ENCODE results near the gene CDC16. TPM values are rescaled to one million over a fixed set of nuclear protein-coding genes. Genes with fewer than 3 reads are reported as not detected.
"Not testable (repeated sequence)": the region's sequence is repeated elsewhere in the genome, so short reads cannot be mapped to it uniquely, and the experiment has no call there.

The CDC16 gene
- total and polyA plus RNA-seq, 9 donors = 50.4 to 82.2 (median 67.9) TPM

DNA sequence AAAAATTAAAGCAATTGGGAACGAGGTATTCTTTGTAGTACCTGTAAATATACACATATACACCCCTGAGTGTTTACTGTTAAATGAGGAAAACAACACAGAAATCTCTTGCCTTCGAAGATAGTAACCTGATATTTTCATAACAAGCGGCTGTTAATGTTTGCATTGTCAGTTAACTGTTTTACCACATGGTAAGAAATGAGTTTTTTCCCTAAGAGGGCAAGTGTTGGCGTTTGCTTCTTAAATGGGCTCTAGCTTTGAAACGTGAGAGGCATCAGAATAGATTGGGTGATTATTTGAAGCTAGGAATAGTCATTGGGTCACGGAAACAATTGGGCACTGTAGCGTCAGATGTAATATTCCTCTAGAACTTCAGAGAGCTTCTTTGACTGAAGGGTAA, 24.7 kb downstream of the CDC16 start:
- Histone ChIP-seq H3K9me3 (replicated peaks; ENCODE audit: control insufficient read depth, low read depth, low read length) (no peaks in the 10 kb centered on the region), H3K4me1 (ENCODE audit: control insufficient read depth, insufficient read depth, low read length) (no peaks in the 10 kb centered on the region), H3K4me3 (ENCODE audit: low read length) (no peak overlapping the region), H3K36me3 (ENCODE audit: control insufficient read depth, insufficient read depth, low read length) (peaks cover 68% of the 10 kb centered on the region), H3K27me3 (ENCODE audit: control insufficient read depth, insufficient read depth, low read length) (no peaks in the 10 kb centered on the region), H3K27ac (ENCODE audit: low read length) (no peak overlapping the region)
- 78% methylated on average over 4 of the region's 7 CpGs for WGBS (ENCODE audit: insufficient coverage)
- DNase-seq = no peak

DNA sequence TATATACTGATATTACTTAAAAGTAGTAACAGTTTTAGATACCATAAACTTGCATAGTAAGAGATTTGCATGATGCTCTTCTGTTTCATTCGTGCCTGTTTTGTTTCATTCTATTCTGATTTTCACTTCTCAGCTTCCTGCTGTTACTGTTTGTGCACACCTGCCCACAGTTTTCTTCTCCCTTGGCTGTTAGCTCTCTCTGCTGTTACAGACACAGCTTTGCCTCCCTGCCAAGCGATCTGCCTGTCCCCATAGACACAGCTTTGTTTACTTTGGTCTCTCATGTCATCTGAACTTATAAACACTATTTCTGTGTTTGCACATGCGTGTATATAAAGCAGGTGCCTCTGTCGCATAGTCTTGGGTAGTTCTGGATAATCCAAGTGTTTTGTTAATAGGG, 25.3 kb downstream of the CDC16 start:
- H3K4me1 ChIP-seq (ENCODE audit: control insufficient read depth, insufficient read depth, low read length) = no peaks in the 10 kb centered on the region
- no peaks in the 10 kb centered on the region for H3K27me3 ChIP-seq (ENCODE audit: control insufficient read depth, insufficient read depth, low read length)
- H3K9me3 ChIP-seq (replicated peaks; ENCODE audit: control insufficient read depth, low read depth, low read length) = no peaks in the 10 kb centered on the region
- H3K36me3 ChIP-seq (ENCODE audit: control insufficient read depth, insufficient read depth, low read length) = peaks cover 71% of the 10 kb centered on the region
- no peak overlapping the region for H3K4me3 ChIP-seq (ENCODE audit: low read length)
- DNase-seq = no peak
- WGBS (ENCODE audit: insufficient coverage) = 71% methylated on average over 3 of the region's 4 CpGs
- no peak overlapping the region for H3K27ac ChIP-seq (ENCODE audit: low read length)

DNA sequence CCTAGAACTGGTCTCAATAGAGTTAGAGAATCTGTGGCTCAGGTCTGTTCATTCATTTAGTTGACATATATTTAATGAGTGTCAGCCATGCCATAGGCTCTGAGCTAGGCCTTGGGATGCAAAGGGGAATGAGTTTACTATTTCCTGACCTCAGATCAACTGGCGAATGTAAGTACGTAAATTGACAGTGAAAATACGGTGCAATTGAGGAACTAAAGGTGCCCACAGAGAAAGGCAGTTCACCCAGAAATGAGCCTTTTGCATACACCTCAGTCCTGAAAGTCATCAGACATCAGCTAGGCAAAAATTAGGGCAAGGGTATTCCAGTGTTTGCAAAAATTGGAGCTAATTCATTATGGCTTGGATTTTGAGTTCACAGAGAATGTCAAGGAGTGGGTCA, 26.1 kb downstream of the CDC16 start:
- no peak for DNase-seq
- Histone ChIP-seq H3K27me3 (ENCODE audit: control insufficient read depth, insufficient read depth, low read length) (no peaks in the 10 kb centered on the region), H3K4me3 (ENCODE audit: low read length) (no peak overlapping the region), H3K4me1 (ENCODE audit: control insufficient read depth, insufficient read depth, low read length) (no peaks in the 10 kb centered on the region), H3K27ac (ENCODE audit: low read length) (no peak overlapping the region), H3K36me3 (ENCODE audit: control insufficient read depth, insufficient read depth, low read length) (peaks cover 70% of the 10 kb centered on the region), H3K9me3 (replicated peaks; ENCODE audit: control insufficient read depth, low read depth, low read length) (no peaks in the 10 kb centered on the region)
- no CpG with 5 or more reads among the region's 3 CpGs for WGBS (ENCODE audit: insufficient coverage)

DNA sequence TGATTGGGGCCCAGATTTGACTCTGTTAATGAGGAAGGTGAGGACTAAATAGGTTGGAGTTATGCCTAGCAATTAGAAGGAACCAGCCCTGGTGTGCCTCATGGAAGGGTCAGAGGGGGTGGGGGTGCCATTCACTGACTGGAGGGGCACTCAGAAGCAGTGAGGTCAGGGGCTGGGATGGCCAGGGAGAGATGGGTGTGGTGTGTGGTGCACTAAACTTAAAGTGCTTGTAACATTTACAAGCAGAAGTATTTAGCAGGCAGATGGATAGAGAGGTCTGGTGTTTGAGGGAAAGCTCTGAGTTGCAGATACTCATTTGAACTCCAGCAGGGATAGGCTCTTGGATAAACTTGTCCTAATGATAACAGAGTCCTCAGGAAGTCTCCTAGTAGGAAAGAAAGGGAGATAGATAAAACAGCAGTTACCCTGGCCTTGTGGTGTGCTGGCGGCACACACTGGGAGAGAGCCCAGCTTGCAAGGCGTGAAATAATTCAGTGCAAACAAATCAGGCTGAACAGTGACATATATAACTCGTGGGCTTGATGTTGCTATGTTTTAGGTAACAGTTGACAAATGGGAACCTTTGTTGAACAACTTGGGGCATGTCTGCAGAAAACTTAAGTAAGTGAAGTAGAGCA, 26.8 kb downstream of the CDC16 start:
- Histone ChIP-seq H3K4me1 (ENCODE audit: control insufficient read depth, insufficient read depth, low read length) (no peaks in the 10 kb centered on the region), H3K27ac (ENCODE audit: low read length) (no peak overlapping the region), H3K36me3 (ENCODE audit: control insufficient read depth, insufficient read depth, low read length) (peaks cover 74% of the 10 kb centered on the region), H3K4me3 (ENCODE audit: low read length) (no peak overlapping the region), H3K27me3 (ENCODE audit: control insufficient read depth, insufficient read depth, low read length) (no peaks in the 10 kb centered on the region), H3K9me3 (replicated peaks; ENCODE audit: control insufficient read depth, low read depth, low read length) (no peaks in the 10 kb centered on the region)
- no peak for DNase-seq
- 46% methylated on average over 3 of the region's 3 CpGs for WGBS (ENCODE audit: insufficient coverage)

DNA sequence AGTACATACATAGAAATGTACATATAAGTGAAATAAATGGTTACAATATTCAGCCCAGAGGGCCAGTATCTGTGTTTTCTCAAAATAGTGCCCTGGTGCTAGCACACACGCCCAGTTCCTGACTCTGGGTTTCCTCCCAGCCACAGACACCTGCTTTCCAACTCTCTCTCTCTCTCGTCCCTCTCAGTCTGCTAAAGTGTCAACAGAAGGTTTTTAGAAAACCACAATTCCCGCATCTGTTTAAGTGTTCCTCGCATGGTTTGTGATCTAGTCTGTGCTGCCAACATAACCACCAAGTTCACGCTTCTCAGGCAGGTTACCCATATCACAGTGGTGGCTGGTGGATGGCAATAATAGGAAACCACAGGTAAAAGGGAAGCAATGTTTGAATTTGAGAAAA, 28.9 kb downstream of the CDC16 start:
- Histone ChIP-seq H3K36me3 (ENCODE audit: control insufficient read depth, insufficient read depth, low read length) (peaks cover 75% of the 10 kb centered on the region), H3K27me3 (ENCODE audit: control insufficient read depth, insufficient read depth, low read length) (no peaks in the 10 kb centered on the region), H3K4me1 (ENCODE audit: control insufficient read depth, insufficient read depth, low read length) (no peaks in the 10 kb centered on the region), H3K27ac (ENCODE audit: low read length) (no peak overlapping the region), H3K4me3 (ENCODE audit: low read length) (no peak overlapping the region), H3K9me3 (replicated peaks; ENCODE audit: control insufficient read depth, low read depth, low read length) (no peaks in the 10 kb centered on the region)
- no peak for DNase-seq
- WGBS (ENCODE audit: insufficient coverage) = 98% methylated on average over 5 of the region's 5 CpGs

DNA sequence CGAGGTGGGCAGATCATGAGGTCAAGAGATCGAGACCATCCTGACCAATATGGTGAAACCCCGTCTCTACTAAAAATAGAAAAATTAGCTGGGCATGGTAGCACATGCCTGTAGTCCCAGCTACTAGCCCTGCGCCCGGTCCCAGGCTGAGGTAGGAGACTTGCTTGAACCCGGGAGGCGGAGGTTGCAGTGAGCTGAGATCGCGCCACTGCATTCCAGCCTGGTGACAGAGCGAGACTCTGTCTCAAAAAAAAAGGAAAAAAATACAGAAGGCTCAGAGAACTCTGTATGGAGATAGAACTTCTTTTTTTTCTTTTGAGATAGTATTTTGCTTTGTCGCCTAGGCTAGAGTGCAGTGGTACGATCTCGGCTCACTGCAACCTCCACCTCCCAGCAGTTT, 29.6 kb downstream of the CDC16 start:
- peaks cover 79% of the 10 kb centered on the region for H3K36me3 ChIP-seq (ENCODE audit: control insufficient read depth, insufficient read depth, low read length)
- H3K27ac ChIP-seq (ENCODE audit: low read length); H3K4me3 ChIP-seq (ENCODE audit: low read length); DNase-seq; H3K9me3 ChIP-seq (replicated peaks; ENCODE audit: control insufficient read depth, low read depth, low read length); H3K27me3 ChIP-seq (ENCODE audit: control insufficient read depth, insufficient read depth, low read length); H3K4me1 ChIP-seq (ENCODE audit: control insufficient read depth, insufficient read depth, low read length): not testable (repeated sequence)
- 95% methylated on average over 9 of the region's 13 CpGs for WGBS (ENCODE audit: insufficient coverage)

DNA sequence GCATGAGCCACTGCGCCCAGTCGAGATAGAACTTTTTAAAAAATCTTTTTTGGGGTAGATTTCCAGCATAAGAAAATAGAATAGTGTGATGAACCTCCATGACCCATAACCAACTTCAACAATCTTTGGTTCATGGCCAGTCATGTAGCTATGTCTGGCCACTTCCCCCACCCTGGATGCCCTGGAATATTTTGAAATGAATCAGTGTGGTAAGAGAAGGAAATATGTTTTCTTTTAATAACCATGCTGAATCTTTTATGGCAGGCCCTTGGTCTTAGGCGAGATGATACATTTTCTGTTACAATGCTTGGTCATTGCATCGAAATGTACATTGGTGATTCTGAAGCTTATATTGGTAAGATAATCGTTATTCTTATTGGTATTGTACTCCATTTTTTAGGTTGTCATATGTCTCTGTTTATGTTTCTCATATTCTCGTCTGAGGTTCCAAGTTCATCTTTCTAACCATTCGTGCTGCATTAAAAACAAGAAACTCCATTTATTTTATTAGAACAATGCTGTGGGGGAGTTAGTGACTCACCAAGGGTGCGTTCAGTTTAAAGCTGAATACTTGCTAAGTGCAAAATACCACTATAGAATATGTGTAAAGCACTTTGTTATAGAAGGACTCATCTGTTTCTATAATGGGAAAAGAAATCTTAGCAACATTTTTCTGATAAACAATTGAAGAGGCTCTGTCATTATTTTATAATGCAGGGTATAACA, 30.4 kb downstream of the CDC16 start:
- Histone ChIP-seq H3K36me3 (ENCODE audit: control insufficient read depth, insufficient read depth, low read length) (peaks cover 79% of the 10 kb centered on the region), H3K4me3 (ENCODE audit: low read length) (no peak overlapping the region), H3K4me1 (ENCODE audit: control insufficient read depth, insufficient read depth, low read length) (no peaks in the 10 kb centered on the region), H3K27me3 (ENCODE audit: control insufficient read depth, insufficient read depth, low read length) (no peaks in the 10 kb centered on the region), H3K27ac (ENCODE audit: low read length) (no peak overlapping the region), H3K9me3 (replicated peaks; ENCODE audit: control insufficient read depth, low read depth, low read length) (no peaks in the 10 kb centered on the region)
- DNase-seq = no peak
- no CpG with 5 or more reads among the region's 8 CpGs for WGBS (ENCODE audit: insufficient coverage)

DNA sequence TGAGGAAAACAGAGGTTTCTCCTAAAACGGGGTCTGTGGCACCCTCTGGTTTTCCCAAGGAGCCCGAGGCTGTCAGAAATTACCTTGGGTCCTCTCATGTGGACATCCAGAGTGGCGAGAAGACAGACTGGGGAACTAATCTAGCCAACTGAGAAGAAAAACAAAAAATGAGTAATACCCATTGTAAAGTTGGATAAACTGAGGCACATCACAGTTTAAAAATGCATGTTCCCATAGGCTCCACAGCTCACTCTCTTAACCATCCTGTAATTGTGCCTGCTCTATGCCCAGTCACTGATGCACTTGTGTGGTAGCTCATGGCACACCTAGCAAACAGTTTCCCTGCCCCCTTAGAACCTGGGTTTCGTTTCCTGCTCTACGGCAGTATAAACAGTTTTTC, 31.5 kb downstream of the CDC16 start:
- Histone ChIP-seq H3K36me3 (ENCODE audit: control insufficient read depth, insufficient read depth, low read length) (peaks cover 72% of the 10 kb centered on the region), H3K9me3 (replicated peaks; ENCODE audit: control insufficient read depth, low read depth, low read length) (no peaks in the 10 kb centered on the region), H3K4me3 (ENCODE audit: low read length) (no peak overlapping the region), H3K27ac (ENCODE audit: low read length) (no peak overlapping the region), H3K27me3 (ENCODE audit: control insufficient read depth, insufficient read depth, low read length) (no peaks in the 10 kb centered on the region), H3K4me1 (ENCODE audit: control insufficient read depth, insufficient read depth, low read length) (no peaks in the 10 kb centered on the region)
- DNase-seq = no peak
- 96% methylated on average over 3 of the region's 5 CpGs for WGBS (ENCODE audit: insufficient coverage)

DNA sequence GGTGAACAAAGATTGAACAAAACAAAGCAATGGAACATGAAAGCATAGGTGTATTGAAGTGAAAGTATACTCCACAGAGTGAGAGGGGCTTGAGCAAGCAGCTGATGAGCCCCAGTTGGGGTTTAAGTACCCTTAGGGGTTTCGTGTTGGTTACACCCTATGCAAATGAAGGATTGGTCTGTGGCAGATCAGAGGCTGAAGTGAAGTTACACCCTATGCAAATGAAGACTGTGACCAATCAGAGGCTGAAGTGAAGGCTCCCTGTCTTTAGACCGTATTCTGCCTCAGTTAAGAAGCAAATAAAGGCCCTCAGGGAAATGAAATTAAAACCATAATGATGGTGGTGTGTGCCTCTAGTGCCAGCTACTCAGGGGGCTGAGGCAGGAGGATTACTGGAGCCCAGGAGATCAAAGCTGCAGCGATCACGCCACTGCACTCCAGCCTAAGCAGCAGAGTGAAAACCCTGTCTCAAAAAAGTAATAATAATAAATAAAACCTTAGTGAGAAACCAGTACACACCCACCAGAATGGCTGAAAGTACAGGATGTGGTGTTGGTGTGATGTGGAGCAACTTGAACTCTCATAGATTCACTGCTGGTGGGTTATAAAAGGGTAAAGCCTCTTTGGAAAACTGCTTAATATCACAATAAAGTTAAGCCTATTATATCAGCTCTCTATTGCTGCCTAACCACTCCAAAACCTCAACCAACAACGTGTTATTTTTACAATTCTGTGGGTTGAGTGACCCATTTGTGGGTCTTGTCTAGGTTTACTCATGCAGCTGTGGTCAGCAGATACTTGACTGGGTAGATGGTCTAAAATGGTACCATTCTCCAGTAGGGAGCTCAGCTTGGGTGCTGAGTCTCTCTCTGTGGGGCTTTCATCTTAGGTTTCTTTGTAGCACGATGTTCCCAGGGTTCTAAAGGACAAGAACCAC, 33.9 kb downstream of the CDC16 start:
- Histone ChIP-seq H3K4me1 (ENCODE audit: control insufficient read depth, insufficient read depth, low read length) (no peaks in the 10 kb centered on the region), H3K27me3 (ENCODE audit: control insufficient read depth, insufficient read depth, low read length) (no peaks in the 10 kb centered on the region), H3K36me3 (ENCODE audit: control insufficient read depth, insufficient read depth, low read length) (peaks cover 71% of the 10 kb centered on the region), H3K9me3 (replicated peaks; ENCODE audit: control insufficient read depth, low read depth, low read length) (no peaks in the 10 kb centered on the region), H3K27ac (ENCODE audit: low read length) (no peak overlapping the region), H3K4me3 (ENCODE audit: low read length) (no peak overlapping the region)
- DNase-seq = no peak
- WGBS (ENCODE audit: insufficient coverage) = 92% methylated on average over 2 of the region's 6 CpGs

DNA sequence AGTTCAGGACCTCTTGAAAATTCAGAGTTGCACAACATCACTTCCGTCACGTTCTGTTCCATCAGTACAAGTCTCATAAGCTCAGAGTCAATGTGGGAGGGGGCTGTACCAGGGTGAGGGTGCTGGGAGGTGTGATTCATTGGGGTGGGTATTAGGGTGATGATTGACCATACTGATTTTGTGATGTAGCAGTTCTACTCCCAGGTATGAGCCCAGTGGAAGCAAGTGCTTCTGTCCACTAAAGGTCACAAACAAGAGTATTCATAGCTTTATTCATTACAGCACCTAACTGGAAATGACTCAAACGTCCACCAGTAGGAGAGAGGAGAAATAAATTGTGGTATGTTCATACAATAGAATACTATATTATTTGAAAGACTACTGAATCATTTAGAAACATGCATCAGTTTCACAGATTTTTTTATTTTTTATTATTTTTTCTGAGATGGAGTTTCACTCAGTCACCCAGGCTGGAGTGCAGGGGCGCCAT, 34.6 kb downstream of the CDC16 start:
- H3K36me3 ChIP-seq (ENCODE audit: control insufficient read depth, insufficient read depth, low read length) = peaks cover 67% of the 10 kb centered on the region
- no peak for DNase-seq
- no peak overlapping the region for H3K27ac ChIP-seq (ENCODE audit: low read length)
- no peak overlapping the region for H3K4me3 ChIP-seq (ENCODE audit: low read length)
- no peaks in the 10 kb centered on the region for H3K4me1 ChIP-seq (ENCODE audit: control insufficient read depth, insufficient read depth, low read length)
- no peaks in the 10 kb centered on the region for H3K9me3 ChIP-seq (replicated peaks; ENCODE audit: control insufficient read depth, low read depth, low read length)
- WGBS (ENCODE audit: insufficient coverage) = 100% methylated on average over 1 of the region's 4 CpGs
- no peaks in the 10 kb centered on the region for H3K27me3 ChIP-seq (ENCODE audit: control insufficient read depth, insufficient read depth, low read length)

Measured in muscle of leg (tissue), 11 donors.